Measurements from ENCODE around the gene ZFP1. TPM values are rescaled to one million over a fixed set of nuclear protein-coding genes. Genes with fewer than 3 reads are reported as not detected.
"Not testable (repeated sequence)": the region's sequence is repeated elsewhere in the genome, so short reads cannot be mapped to it uniquely, and the experiment has no call there.

ZFP1 gene
- total RNA-seq, 1 donor from 2014 or later: 15.3 TPM

DNA sequence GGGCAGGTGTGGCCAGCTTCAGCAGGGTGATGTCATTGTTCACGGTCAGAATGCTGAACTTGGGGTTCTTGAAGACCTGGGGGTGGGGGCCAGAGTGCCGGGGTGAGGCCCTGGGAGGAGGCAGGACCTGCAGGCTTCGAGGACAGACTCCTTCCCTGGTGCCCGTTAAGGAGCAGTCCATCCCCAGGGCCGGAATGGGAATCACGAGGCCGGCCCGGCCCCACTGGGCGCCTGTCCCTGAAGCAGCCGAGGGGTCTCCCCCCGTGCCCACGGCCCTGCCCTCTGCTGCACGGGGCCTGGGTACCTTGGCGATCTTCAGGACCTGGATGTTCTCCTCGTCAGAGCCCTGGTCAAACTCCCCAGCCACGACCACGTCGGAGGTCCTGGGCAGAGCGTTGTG lies 57.1 kb downstream of the ZFP1 start:
- not testable (repeated sequence) for DNase-seq

DNA sequence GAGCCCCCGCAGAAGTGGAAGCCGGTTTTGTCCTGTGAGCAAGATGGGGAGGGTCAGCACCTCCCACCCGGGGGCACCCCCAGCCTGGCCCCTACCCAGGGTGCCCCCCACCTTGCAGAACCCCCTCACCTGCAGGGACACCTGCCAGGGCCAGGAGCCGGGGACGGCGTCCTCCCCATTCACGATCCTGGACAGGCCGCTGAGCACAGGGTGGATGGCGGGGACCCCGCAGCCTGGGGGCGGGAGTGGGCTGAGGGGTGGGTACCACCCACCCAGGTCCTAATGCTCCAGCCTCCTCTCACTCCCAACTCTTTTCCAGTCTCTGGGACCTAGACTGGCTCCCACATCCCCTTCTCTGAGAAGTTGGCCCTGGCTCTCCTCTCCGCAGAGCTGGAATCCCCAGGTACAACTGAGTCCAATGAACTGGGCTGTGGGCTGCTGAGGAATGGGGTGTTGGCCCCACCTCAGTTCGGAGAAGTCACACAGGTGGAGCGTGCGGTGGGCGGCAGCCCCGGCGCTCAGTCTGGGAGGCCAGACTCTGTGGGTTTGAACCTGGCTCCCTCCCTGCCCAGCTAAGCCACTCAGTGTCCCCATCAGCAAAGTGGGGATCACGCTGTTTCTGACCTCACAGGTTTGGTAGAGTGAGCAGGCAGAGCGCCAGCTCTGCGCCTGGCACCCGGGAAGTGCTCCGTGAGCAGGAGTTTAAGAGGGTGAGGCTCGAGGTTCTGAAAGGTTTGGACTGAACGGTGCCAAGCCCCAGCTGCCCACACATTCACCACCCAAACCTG lies 57.8 kb downstream of the ZFP1 start:
- DNase-seq: not testable (repeated sequence)

DNA sequence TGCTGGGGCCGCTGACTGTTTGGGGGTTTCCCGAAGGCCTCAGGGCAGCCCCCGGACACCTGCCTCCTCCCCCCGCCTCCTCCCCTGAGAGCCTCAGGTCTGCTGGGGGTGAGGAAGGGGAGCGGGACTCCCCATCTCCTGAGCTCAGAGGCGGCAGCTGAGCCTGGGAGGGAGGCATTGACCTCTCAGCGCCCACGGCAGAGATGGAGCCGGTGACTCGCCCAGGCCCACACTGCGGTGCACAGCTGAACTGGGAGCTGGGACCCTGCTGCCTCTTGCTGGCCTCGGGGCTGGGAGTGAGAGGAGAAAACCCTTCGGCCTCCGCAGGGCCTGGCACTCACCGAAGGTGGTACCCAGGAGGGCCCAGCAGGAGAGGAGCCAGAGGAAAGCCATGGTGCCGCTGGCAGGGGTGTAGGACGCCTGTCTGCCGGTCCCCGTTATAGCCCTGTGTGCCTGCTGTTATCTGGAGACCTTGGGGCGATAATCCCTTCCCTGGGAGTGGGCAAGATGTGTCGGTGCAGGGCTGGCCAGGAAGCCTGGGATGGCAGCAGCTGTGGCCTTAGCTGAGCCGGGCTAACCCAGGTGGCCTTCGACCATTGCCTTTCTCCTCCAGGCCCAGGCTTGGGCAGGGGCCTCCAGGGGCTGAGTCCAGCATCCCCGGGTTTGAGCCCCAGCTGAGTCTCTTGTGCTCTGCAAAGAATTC lies 58.6 kb downstream of the ZFP1 start, which contains the start of gene CTRB2:
Gene CTRB2 (minus strand): TSS at position 413 of the 703 bp plus-strand sequence. CDS start 20 bp downstream, at position 393.
- no peak for DNase-seq

DNA sequence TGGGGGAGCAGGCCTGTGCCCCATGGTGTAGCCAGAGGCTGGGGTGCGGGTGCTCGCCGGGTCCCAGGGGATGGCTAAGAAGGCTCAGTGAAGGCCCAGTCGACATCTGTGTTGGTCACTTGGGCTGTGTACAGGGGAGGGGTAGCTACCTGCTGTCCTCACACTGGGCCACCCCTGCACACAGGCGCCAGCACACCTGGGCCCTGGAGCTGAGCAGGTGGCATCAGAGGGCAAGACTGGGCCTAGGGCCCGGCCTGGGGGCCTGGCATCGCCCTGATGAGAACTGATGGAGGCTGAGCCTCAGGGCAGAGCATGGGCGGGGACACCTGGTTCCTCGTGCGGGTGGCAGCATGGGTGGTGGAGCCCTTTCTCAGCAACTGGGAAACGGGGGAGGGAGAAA lies 59.5 kb downstream of the ZFP1 start:
- DNase-seq: no peak

DNA sequence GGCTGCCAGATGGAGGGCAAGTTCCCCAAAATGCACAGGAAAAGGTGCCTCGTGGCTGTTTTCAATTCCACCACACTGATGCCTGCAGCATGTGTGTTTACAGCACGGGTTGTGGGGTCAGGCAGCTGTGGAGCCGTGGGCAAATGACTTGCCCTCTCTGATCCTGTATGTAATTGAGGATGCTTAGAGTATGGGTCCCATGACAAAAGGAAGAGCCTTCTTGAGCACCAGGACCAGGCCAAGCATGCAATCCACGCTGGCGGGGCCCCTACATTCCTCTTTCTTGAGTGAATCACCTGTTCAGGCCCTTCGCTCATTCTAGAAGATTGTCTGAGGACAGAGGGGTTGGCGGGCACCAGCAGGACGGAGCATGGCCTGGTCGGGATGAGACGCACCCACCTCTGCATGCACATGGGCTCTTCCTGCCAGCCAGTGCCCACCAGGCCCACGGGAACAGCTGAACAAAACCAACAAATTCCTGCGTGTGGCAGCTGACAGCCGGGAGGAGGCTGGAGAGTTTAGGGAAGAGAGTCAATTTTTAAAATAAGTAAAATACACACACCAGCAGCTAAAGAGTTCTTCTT lies 60.0 kb downstream of the ZFP1 start:
- DNase-seq: no peak

DNA sequence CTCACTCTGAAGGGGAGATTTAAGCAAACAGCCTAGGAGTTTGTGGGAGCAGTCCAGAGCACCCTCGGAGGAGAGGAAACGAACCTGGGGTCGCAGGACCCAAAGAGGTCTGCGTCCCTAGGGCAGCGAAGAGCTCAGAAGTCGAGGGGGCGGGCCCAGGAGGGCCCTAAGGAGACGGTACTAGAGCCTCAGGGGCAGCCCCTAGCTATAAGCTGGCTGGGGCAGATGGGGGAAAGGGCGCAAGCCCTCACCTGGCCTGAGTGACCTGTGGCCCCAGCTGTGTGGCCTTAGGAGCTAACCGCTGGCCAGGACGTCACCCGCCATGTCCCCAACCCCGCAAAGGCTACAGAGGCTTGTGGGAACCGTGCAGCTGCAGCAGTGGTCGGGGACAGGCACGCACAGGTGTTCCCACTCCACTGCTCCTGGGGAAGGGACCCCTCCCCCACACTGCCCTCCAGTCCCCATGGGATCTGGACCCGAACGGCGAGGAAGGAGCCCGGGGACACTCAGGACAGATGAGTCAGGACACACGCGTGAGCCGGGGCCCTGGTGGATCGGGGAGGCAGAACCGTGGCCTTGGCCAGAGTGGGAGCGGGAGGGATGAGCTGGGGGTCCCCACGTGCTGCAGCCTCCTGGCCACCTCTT lies 60.7 kb downstream of the ZFP1 start:
- no peak for DNase-seq

DNA sequence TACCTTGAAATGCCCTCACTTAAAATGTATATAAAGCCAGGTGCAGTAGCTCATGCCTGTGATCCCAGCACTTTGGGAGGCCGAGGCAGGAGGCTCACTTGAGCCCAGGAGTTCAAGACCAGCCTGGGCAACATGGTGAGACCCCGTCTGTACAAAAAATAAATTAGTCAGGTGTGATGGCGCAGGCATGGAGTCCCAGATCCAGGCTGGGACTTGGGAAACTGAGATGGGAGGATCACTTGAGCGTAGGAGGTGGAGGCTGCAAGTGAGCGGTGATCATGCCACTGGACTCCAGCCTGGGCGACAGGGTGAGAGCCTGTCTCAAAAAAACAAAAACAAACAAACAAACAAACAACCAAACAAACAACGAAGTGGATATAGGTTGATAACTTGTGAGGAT lies 61.2 kb downstream of the ZFP1 start:
- DNase-seq: not testable (repeated sequence)

DNA sequence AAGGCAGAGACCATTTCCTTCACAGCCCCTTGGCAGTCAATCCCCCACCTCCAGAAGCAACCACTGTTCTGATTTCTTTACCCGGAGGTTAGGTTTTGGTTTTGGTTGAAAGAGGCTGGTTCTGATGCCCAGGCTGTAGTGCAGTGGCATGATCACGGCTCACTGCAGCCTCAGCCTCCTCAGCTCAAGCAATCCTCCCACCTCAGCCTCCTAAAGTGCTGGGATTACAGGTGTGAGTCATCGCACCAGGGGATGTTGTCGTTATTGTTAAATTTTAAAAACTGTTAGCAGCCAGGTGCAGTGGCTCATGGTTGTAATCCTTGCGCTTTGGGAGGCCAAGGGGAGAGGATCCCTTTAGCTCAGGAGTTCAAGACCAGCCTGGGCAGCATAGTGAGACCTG lies 61.6 kb downstream of the ZFP1 start:
- no peak for DNase-seq

DNA sequence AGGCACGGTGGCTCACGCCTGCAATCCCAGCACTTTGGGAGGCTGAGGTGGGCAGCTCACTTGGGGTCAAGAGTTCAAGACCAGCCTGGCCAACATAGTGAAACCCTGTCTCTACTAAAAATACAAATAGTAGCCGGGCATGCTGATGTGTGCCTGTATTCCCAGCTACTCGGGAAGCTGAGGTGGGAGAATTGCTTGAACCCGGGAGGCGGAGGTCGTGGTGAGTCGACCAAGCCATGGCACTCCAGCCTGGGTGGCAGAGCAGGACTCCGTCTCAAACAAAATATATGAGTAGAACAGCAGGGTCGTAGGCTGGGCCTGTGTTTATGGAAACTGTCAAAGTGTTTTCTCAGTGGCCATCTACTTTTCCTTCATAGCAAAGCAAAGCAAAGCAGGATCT lies 63.0 kb downstream of the ZFP1 start:
- not testable (repeated sequence) for DNase-seq

DNA sequence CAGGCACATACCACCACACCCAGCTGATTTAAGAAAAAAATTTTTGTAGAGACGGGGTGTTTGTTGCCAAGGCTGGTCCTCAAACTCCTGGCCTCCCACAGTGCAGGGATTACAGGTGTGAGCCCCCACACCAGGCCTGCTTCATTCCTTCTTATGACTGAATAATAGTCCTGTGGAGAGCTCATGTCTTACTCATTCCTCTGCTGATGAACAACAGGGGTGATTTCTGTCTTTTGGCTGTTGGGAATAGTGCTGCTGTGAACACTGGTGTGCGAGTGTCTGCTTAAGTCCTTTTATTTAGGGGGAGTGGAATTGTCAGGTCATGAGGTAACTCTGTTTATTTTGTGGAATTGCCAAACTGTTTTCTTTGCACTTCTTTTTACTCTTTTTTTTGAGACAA lies 67.8 kb downstream of the ZFP1 start:
- DNase-seq: no peak

DNA sequence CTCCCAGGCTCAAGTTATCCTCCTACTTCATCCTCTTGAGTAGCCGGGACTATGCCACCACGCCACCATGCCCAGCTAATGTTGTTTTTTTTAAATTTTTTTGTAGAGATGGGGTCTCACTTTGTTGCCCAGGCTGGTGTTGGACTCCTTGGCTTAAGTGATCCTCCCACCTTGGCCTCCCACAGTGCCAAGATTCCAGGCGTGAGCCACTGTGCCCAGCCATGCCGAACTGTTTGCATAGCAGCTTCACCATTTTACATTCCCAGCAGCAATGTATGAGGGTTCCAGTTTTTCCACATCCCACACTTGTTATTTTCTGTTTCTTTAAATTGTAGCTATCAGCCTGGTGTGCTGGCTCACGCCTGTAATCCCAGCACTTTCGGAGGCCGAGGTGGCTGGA lies 68.3 kb downstream of the ZFP1 start:
- no peak for DNase-seq

DNA sequence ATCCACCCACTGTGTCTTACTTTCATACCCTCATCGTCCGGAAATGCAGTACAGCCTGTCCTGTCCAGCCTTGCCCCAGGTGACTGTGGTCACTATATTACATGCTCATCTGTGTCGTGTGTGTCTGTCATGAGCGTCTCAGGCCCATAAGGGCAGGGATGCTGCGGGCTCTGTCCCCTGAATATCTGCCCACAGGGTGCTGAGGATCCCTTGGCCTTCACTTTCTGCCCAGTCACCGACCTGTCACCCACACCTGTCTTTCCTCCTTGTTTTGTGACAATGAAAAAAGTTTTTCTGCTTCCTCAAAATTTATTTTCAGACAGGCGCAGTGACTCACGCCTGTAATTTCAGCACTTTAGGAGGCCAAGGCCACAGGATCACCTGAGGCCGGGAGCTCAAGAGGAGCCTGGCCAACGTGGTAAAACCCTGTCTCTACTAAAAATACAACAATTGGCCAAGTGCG lies 69.1 kb downstream of the ZFP1 start:
- DNase-seq: no peak

DNA sequence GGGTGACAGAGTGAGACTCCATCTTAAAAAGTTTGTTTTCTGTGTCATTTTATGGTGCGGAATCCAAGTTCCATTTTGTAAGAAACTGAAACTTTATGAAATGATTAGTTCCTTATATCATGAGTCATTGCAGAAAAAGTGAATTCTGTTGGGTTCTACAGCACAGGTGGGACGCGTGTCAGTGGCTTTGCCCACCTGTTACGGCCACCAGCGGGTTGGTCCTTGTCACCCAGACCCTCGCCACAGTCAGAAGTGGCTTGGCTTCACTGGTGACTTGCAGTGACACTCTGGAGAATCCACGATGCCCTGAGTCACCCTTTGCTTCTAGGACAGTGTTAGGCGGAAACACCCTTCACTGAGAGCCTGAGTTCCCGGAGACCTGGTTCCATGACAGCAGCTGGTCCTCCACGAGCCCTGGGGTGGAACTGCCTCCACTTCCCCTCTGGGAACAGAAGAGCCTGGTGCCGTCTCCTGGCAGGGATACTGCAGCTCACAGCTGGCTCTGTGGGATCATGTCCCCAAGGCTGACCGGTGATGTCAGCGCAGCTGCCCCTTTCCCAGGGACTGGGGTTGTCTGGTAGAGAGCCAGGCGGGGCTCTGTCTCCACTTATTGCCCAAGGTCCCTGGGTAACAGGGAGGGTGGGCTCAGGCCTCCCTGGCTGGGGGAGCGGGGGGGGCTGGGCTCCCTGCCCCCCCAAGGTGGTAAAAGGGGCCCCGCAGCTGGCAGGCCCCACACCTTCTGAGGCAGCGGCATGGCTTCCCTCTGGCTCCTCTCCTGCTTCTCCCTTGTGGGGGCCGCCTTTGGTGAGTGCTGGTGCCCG lies 70.1 kb downstream of the ZFP1 start, which contains the start of gene CTRB1:
Gene CTRB1 (plus strand): TSS at position 733 of the 821 bp plus-strand sequence. CDS start 20 bp downstream, at position 753.
- no peak for DNase-seq

DNA sequence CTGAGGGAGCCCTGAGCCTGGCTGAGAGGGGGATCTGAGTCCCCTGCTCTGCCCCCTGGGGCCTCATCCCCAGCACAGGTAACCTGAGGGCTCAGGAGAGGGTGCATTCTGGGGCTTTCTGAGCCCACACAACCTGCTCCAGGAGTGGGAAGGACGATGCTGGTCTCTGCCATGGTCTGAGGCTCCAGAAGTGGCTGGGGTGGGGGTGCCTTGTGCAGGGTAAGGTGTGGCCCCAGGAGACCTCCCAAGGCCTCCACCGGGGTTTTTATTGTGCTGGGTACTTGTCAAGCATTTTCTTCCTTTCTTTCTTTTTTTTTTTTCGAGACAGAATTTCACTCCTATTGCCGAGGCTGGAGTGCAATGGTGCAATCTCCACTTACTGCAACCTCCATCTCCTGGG lies 70.8 kb downstream of the ZFP1 start:
- DNase-seq: no peak

DNA sequence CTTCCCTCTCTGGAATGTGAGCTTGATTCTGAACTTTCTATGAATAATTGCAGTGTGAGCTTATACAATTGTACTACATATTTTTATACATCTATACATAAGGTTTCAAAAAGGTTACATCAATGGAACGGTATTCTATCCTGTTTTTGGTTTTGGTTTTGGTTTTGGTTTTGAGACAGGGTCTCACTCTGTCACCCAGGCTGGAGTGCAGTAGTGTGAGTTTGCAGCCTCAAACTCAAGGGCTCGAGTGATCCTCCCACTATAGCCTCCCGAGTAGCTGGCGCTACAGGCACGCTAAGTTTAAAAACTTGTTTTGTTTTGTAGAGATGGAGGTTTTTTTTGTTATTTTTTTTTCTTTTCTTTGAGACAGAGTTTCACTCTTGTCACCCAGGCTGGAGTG lies 71.5 kb downstream of the ZFP1 start:
- DNase-seq: no peak

Other genes starting within 250 kb of the ZFP1 start
- 36.9 TPM for gene WDR59, start 163.4 kb upstream of the ZFP1 start, total RNA-seq
- gene ZNRF1, start 149.5 kb upstream of the ZFP1 start, total RNA-seq: 9.0 TPM
- 7.5 TPM for gene LDHD, start 31.7 kb upstream of the ZFP1 start, total RNA-seq
- gene CTRB2, start 58.6 kb downstream of the ZFP1 start, total RNA-seq: not detected
- not detected for gene CTRB1, start 70.5 kb downstream of the ZFP1 start, total RNA-seq
- 16.8 TPM for gene BCAR1, start 103.1 kb downstream of the ZFP1 start, total RNA-seq

All from skin of body (tissue), 2 donors.